B cell (primary cell): ENCODE data around the gene HTRA3. TPM values are rescaled to one million over a fixed set of nuclear protein-coding genes. Genes with fewer than 3 reads are reported as not detected.
A peak's percentile ranks its signal among the peaks of the same experiment; 100 is the strongest.

Source experiments
- ATAC-seq: fragments of 200-7000 bp; cut with Tn5 transposase; one replicate; pipeline ENCODE4 v1.10.0; 2021; ENCODE audit warnings: low read depth, mild to moderate bottlenecking, moderate number of reproducible peaks, moderate library complexity
- CTCF ChIA-PET: fragments of 350-600 bp; sonication (Branson Sonifier 250); formaldehyde crosslinking; loops from one replicate; lab custom pipeline; 2021; ENCODE audit warnings: antibody characterized with exemption, inconsistent platforms; lab: Charles Lee
- POLR2A ChIA-PET: fragments of 350-600 bp; sonication (Branson Sonifier 250); formaldehyde crosslinking; loops from one replicate; lab custom pipeline; 2021; ENCODE audit warnings: antibody characterized with exemption; lab: Charles Lee
- DNase-seq: peaks from one replicate; pipeline ENCODE4 v3.0.0; 2013
- H2AFZ ChIP-seq: 2 replicates; pipeline ENCODE4 v1.6.1; 2012; ENCODE audit warnings: mild to moderate bottlenecking, low read depth, low read length; ENCODE audit not compliant: insufficient read depth, poor library complexity, severe bottlenecking
- H3K27ac ChIP-seq, 2 donors: 1 replicate in 1 of 2; 2 replicates in 1 of 2; pipeline ENCODE4 v1.5.1; 2012 to 2013; ENCODE audit warnings: low read length in 2 of 2, mild to moderate bottlenecking in 2 of 2, moderate library complexity in 1 of 2
- H3K27me3 ChIP-seq, 4 experiments: fragments of 200-600 bp in 1 of 4; sonication (generic) in 1 of 4; replicated peaks in 1 of 4; 1 replicate in 2 of 4; 2 replicates in 2 of 4; pipeline versions ENCODE4 v1.6.1 to v1.7.0; 2013 to 2016; ENCODE audit warnings: low read length in 3 of 4, mild to moderate bottlenecking in 2 of 4, mixed read lengths in 1 of 4, moderate library complexity in 1 of 4; ENCODE audit not compliant: insufficient read depth in 4 of 4, control insufficient read depth in 3 of 4; ENCODE audit errors: control extremely low read depth in 1 of 4
- H3K36me3 ChIP-seq, 2 experiments: replicated peaks in 1 of 2; 1 replicate in 1 of 2; 2 replicates in 1 of 2; pipeline versions ENCODE4 v1.6.1 to v1.7.1; 2013; ENCODE audit warnings: low read length in 1 of 2; ENCODE audit not compliant: insufficient read depth in 2 of 2, control insufficient read depth in 1 of 2; ENCODE audit errors: control extremely low read depth in 1 of 2, extremely low read depth in 1 of 2
- H3K4me1 ChIP-seq, 2 donors: fragments of 200-600 bp in 1 of 2; sonication (generic) in 1 of 2; 1 replicate in 1 of 2; 2 replicates in 1 of 2; pipeline versions ENCODE4 v1.5.1 to v1.6.1; 2013 to 2017; ENCODE audit warnings: low read length in 2 of 2; ENCODE audit not compliant: control insufficient read depth in 2 of 2, insufficient read depth in 2 of 2
- H3K4me2 ChIP-seq: replicated peaks from 2 replicates; pipeline ENCODE3; 2012; ENCODE audit warnings: mild to moderate bottlenecking, low read depth, low read length; ENCODE audit not compliant: poor library complexity, severe bottlenecking
- H3K4me3 ChIP-seq, 5 experiments: fragments of 200-600 bp in 1 of 5; sonication (generic) in 1 of 5; 1 replicate in 3 of 5; 2 replicates in 2 of 5; pipeline versions ENCODE4 v1.5.1 to v1.7.0; 2011 to 2016; ENCODE audit warnings: low read length in 4 of 5, mild to moderate bottlenecking in 4 of 5, low read depth in 2 of 5, control low read depth in 1 of 5, moderate library complexity in 1 of 5; ENCODE audit not compliant: insufficient read depth in 1 of 5; ENCODE audit errors: control extremely low read depth in 1 of 5, extremely low read depth in 1 of 5
- H3K79me2 ChIP-seq: fragments of 200-600 bp; sonication (generic); one replicate; pipeline ENCODE4 v1.6.0; 2016; ENCODE audit warnings: low read length; ENCODE audit not compliant: control insufficient read depth, insufficient read depth
- H3K9ac ChIP-seq: fragments of 200-600 bp; sonication (generic); 2 replicates; pipeline ENCODE4 v1.6.1; 2017; ENCODE audit warnings: mild to moderate bottlenecking, low read length, moderate library complexity
- H3K9me3 ChIP-seq, 3 donors: one replicate each; pipeline versions ENCODE4 v1.6.1 to v1.7.1; 2013; ENCODE audit warnings: low read length in 2 of 3; ENCODE audit not compliant: control insufficient read depth in 2 of 3, insufficient read depth in 1 of 3; ENCODE audit errors: control extremely low read depth in 1 of 3
- H4K20me1 ChIP-seq: 2 replicates; pipeline ENCODE4 v1.6.0; 2012; ENCODE audit warnings: mild to moderate bottlenecking, low read length; ENCODE audit not compliant: insufficient read depth, control insufficient read depth, poor library complexity, severe bottlenecking
- H3K27ac Mint-ChIP-seq: one replicate; pipeline ENCODE4 v1.8.0; 2021; ENCODE audit warnings: mixed read lengths
- H3K27me3 Mint-ChIP-seq: one replicate; pipeline ENCODE4 v1.8.0; 2021; ENCODE audit warnings: mixed read lengths
- H3K4me1 Mint-ChIP-seq: one replicate; pipeline ENCODE4 v1.8.0; 2021; ENCODE audit warnings: mixed read lengths
- H3K4me3 Mint-ChIP-seq: one replicate; pipeline ENCODE4 v1.8.0; 2021; ENCODE audit warnings: mixed read lengths
- H3K9me3 Mint-ChIP-seq: one replicate; pipeline ENCODE4 v1.8.0; 2022; ENCODE audit warnings: mixed read lengths; ENCODE audit not compliant: insufficient read depth
- CTCF ChIP-seq: fragments of 200-600 bp; IDR thresholded peaks from one replicate; pipeline ENCODE4 v1.8.0; 2022; ENCODE audit warnings: antibody characterized with exemption, mild to moderate bottlenecking
- EZH2 ChIP-seq: IDR thresholded peaks from 2 replicates; pipeline ENCODE4 v1.6.1; 2012; ENCODE audit warnings: borderline replicate concordance, low read depth, mild to moderate bottlenecking, moderate library complexity, low read length; ENCODE audit not compliant: insufficient read depth, poor library complexity, severe bottlenecking
- WGBS: methylation state at CpG from one replicate; pipeline ENCODE4 v1.1.5; 2013; ENCODE audit warnings: missing lambda C conversion rate; ENCODE audit not compliant: insufficient coverage; 5-methylcytosine and 5-hydroxymethylcytosine counted together
- intact Hi-C: fragments of 100-400 bp; cut with micrococcal nuclease; formaldehyde crosslinking; loops from one replicate; pipeline ENCODE4 v1.10.0; 2022
- polyA plus RNA-seq: library from polyadenylated mRNA; depleted of rRNA; stranded (reverse); fragments of >200 nt; gene quantifications from 2 replicates; pipeline ENCODE4 v1.2.3, GENCODE V29; 2012
- total RNA-seq, 2 donors: library from RNA; stranded (reverse); fragments of 120-200 nt in 1 of 2; gene quantifications; 1 replicate in 1 of 2; 2 replicates in 1 of 2; pipeline versions ENCODE4 v1.2.3 to v1.2.4, GENCODE V29; 2013 to 2022

The HTRA3 gene
- total and polyA plus RNA-seq, 2 donors (not counting 1 experiment from before 2014, with no cell fraction given), result not detected

GRCh38 chr4:8230891-8231290 lies 38.7 kb upstream of the HTRA3 start:
- ChIA-PET CTCF (interaction anchor here (1.2 to 5.5 kb wide), 4 partner anchors 12 to 38 kb away, joined by 3 to 35 read pairs (median 14); partner anchors contain the start of gene SH3TC1), POLR2A (no interaction called here)
- Mint-ChIP-seq H3K9me3 (no peaks in the 10 kb centered on the region), H3K4me3 (peak overlapping the region; percentile 11), H3K4me1 (peaks cover 37% of the 10 kb centered on the region), H3K27ac (peak overlapping the region; percentile 43), H3K27me3 (no peaks in the 10 kb centered on the region)
- ATAC-seq (no peak), DNase-seq (no peak)
- Histone ChIP-seq H3K4me2 (no peak overlapping the region), H3K27ac (no peak overlapping the region), H2AFZ (no peak overlapping the region), H3K4me3 (no peak overlapping the region), H4K20me1 (peaks cover 91% of the 10 kb centered on the region), H3K36me3 (peaks cover 14 to 69% of the 10 kb centered on the region in 2 experiments), H3K4me1 (peaks cover 17 to 54% of the 10 kb centered on the region in 2 donors), H3K79me2 (peaks cover 38% of the 10 kb centered on the region), H3K9ac (no peak overlapping the region), H3K9me3 (no peaks in the 10 kb centered on the region), H3K27me3 (no peaks in the 10 kb centered on the region)
- 92% methylated on average over 6 of the region's 10 CpGs for WGBS
- TF ChIP-seq EZH2, result no peak
- no peak for TF ChIP-seq CTCF
- intact Hi-C loops, result no loop called here

- H3K9me3 Mint-ChIP-seq, result no peaks in the 10 kb centered on the region
- no peaks in the 10 kb centered on the region for H3K27me3 ChIP-seq
- no peaks in the 10 kb centered on the region for H3K9me3 ChIP-seq
- peaks cover 17 to 54% of the 10 kb centered on the region in 2 donors for H3K4me1 ChIP-seq
- H3K27me3 Mint-ChIP-seq, result no peaks in the 10 kb centered on the region
- H3K4me1 Mint-ChIP-seq, result peaks cover 34% of the 10 kb centered on the region
- no peak for TF ChIP-seq CTCF
- TF ChIP-seq EZH2, result no peak
- whole genome bisulfite sequencing, result 77% methylated on average over 21 of the region's 21 CpGs
- no peak overlapping the region for H3K27ac ChIP-seq
- CTCF ChIA-PET, result interaction anchor here (0.6 to 3.7 kb wide), 5 partner anchors 17 to 56 kb away, joined by 3 to 20 read pairs (median 3); partner anchors contain the start of gene SH3TC1
- no peak overlapping the region for H3K4me3 Mint-ChIP-seq
- H3K9ac ChIP-seq, result no peak overlapping the region
- peaks cover 93% of the 10 kb centered on the region for H4K20me1 ChIP-seq
- H3K79me2 ChIP-seq, result peaks cover 40% of the 10 kb centered on the region
- intact Hi-C loops, result no loop called here
- no peak overlapping the region for H3K27ac Mint-ChIP-seq
- no peak overlapping the region for H3K4me2 ChIP-seq
- DNase-seq (no peak), ATAC-seq (no peak)
- H2AFZ ChIP-seq, result no peak overlapping the region
- H3K36me3 ChIP-seq, result peaks cover 13 to 69% of the 10 kb centered on the region in 2 experiments
- POLR2A ChIA-PET, result interaction anchor here (0.7 kb wide), 1 partner anchor 33 kb away, joined by 3 read pairs; no protein-coding TSS in a partner anchor
- no peak overlapping the region for H3K4me3 ChIP-seq
Observed at GRCh38 chr4:8231551-8232049, 38.0 kb upstream of the HTRA3 start.
